ENCODE data around the gene HSPA12B. TPM values are rescaled to one million over a fixed set of nuclear protein-coding genes. Genes with fewer than 3 reads are reported as not detected.

Gene HSPA12B
- total RNA-seq, 1 experiment from 2014 or later, result not detected

- H3K36me3 ChIP-seq (ENCODE audit: insufficient read depth, low read length, poor library complexity, severe bottlenecking), result no peaks in the 10 kb centered on the region
- no peak overlapping the region for H3K4me3 ChIP-seq (ENCODE audit: low read depth, low read length, poor library complexity, severe bottlenecking)
- no peak for DNase-seq (ENCODE audit: low spot score)
- BruUV-seq (replicated peaks), result no TSS peak
- intact Hi-C loops (cut with micrococcal nuclease; ENCODE audit: unreplicated experiment), result no loop called here
- no peaks in the 10 kb centered on the region for H3K4me1 ChIP-seq (ENCODE audit: insufficient read depth, low read length, poor library complexity, severe bottlenecking)
- ChIA-PET CTCF (no interaction called here), POLR2A (ENCODE audit: low non-redundant PET) (no interaction called here)
- no peak overlapping the region for H3K27ac ChIP-seq (ENCODE audit: low read depth, low read length, poor library complexity, severe bottlenecking)
- TF ChIP-seq CTCF (conservative IDR thresholded peaks at IDR 0.05; ENCODE audit: low read depth, low read length) (no peak), EZH2 (IDR thresholded peaks at IDR 0.05; ENCODE audit: borderline replicate concordance, low read depth, low read length, poor library complexity, severe bottlenecking) (no peak)
- no peaks in the 10 kb centered on the region for H3K27me3 ChIP-seq (replicated peaks; ENCODE audit: insufficient read depth, low read depth, low read length, poor library complexity)
- H3K9me3 ChIP-seq (ENCODE audit: low read depth, low read length, poor library complexity, severe bottlenecking), result no peaks in the 10 kb centered on the region
Observed at GRCh38 chr20:3749087-3749688, 16.7 kb downstream of the HSPA12B start.

GRCh38 chr20:3749689-3750531 lies 17.4 kb downstream of the HSPA12B start:
- ChIA-PET CTCF (no interaction called here), POLR2A (ENCODE audit: low non-redundant PET) (no interaction called here)
- Histone ChIP-seq H3K4me3 (ENCODE audit: low read depth, low read length, poor library complexity, severe bottlenecking) (no peak overlapping the region), H3K27me3 (replicated peaks; ENCODE audit: insufficient read depth, low read depth, low read length, poor library complexity) (no peaks in the 10 kb centered on the region), H3K36me3 (ENCODE audit: insufficient read depth, low read length, poor library complexity, severe bottlenecking) (no peaks in the 10 kb centered on the region), H3K9me3 (ENCODE audit: low read depth, low read length, poor library complexity, severe bottlenecking) (no peaks in the 10 kb centered on the region), H3K27ac (ENCODE audit: low read depth, low read length, poor library complexity, severe bottlenecking) (no peak overlapping the region), H3K4me1 (ENCODE audit: insufficient read depth, low read length, poor library complexity, severe bottlenecking) (no peaks in the 10 kb centered on the region)
- peak; percentile 32 for DNase-seq (ENCODE audit: low spot score)
- peak; percentile 45 for TF ChIP-seq CTCF (conservative IDR thresholded peaks at IDR 0.05; ENCODE audit: low read depth, low read length)
- no peak for TF ChIP-seq EZH2 (IDR thresholded peaks at IDR 0.05; ENCODE audit: borderline replicate concordance, low read depth, low read length, poor library complexity, severe bottlenecking)
- intact Hi-C loops (cut with micrococcal nuclease; ENCODE audit: unreplicated experiment), result no loop called here
- no TSS peak for BruUV-seq (replicated peaks)

GRCh38 chr20:3751305-3751674 lies 18.8 kb downstream of the HSPA12B start:
- no peaks in the 10 kb centered on the region for H3K9me3 ChIP-seq (ENCODE audit: low read depth, low read length, poor library complexity, severe bottlenecking)
- no peaks in the 10 kb centered on the region for H3K27me3 ChIP-seq (replicated peaks; ENCODE audit: insufficient read depth, low read depth, low read length, poor library complexity)
- no peaks in the 10 kb centered on the region for H3K4me1 ChIP-seq (ENCODE audit: insufficient read depth, low read length, poor library complexity, severe bottlenecking)
- no peak overlapping the region for H3K27ac ChIP-seq (ENCODE audit: low read depth, low read length, poor library complexity, severe bottlenecking)
- ChIA-PET POLR2A (ENCODE audit: low non-redundant PET) (no interaction called here), CTCF (no interaction called here)
- peaks cover 1% of the 10 kb centered on the region for H3K36me3 ChIP-seq (ENCODE audit: insufficient read depth, low read length, poor library complexity, severe bottlenecking)
- no peak overlapping the region for H3K4me3 ChIP-seq (ENCODE audit: low read depth, low read length, poor library complexity, severe bottlenecking)
- intact Hi-C loops (cut with micrococcal nuclease; ENCODE audit: unreplicated experiment), result no loop called here
- DNase-seq (ENCODE audit: low spot score), result no peak
- TF ChIP-seq CTCF (conservative IDR thresholded peaks at IDR 0.05; ENCODE audit: low read depth, low read length) (no peak), EZH2 (IDR thresholded peaks at IDR 0.05; ENCODE audit: borderline replicate concordance, low read depth, low read length, poor library complexity, severe bottlenecking) (no peak)
- no TSS peak for BruUV-seq (replicated peaks)

Measured in A673 (cell line).